GM18508 (cell line): Measurements from ENCODE around the gene DEFB127.
"Not testable (repeated sequence)": the region's sequence is repeated elsewhere in the genome, so short reads cannot be mapped to it uniquely, and the experiment has no call there.

ENCODE experiments used
- ATAC-seq: cut with Tn5 transposase; IDR thresholded peaks from one replicate; pipeline ENCODE4 v1.9.1; 2021; ENCODE audit warnings: moderate number of reproducible peaks; ENCODE audit not compliant: insufficient read depth, unreplicated experiment

DEFB127 gene

DNA sequence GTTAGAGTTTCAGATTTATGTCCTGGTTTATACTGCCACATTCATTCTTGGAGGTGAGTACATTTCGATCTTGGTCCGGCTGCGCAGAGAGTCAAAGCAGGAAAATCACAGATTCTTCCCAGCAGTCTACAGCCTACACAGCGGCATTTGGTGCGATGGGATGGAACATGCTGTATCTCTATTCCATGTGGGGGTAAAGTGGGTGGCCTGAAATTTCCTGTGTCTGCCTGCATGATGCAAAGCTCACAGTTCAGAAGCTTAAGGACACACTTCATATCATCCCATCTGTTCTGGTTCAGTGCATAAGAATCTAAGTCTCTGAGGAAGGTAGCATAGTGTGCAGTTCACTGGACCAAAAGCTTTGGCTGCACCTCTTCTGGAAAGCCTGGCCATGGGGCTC is at the start of gene DEFB127:
TSS of gene DEFB127 (plus strand) at position 301 of the 400 bp plus-strand sequence. CDS start at position 392, 91 bp downstream.
- no peak for ATAC-seq

GRCh38 chr20:112396-112795 is 44.9 kb upstream of the DEFB127 start:
- no peak for ATAC-seq

DNA sequence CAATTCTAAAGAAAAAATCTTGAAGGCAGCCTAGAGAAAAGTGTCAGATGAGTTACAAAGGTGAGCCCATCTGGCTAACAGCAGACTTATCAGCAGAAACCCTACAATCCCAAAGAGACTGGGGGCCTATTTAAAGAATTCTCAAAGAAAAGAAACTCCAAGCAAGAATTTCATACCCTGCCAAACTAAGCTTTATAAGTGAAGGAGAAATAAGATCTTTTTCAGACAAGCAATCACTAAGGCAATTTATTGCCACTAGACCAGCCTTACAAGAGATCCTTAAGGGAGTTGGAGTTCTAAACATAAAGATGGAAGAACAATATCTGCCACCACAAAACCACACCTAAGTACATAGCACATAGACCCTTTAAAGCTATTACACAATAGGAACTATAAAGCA is 39.7 kb upstream of the DEFB127 start:
- ATAC-seq, result no peak

DNA sequence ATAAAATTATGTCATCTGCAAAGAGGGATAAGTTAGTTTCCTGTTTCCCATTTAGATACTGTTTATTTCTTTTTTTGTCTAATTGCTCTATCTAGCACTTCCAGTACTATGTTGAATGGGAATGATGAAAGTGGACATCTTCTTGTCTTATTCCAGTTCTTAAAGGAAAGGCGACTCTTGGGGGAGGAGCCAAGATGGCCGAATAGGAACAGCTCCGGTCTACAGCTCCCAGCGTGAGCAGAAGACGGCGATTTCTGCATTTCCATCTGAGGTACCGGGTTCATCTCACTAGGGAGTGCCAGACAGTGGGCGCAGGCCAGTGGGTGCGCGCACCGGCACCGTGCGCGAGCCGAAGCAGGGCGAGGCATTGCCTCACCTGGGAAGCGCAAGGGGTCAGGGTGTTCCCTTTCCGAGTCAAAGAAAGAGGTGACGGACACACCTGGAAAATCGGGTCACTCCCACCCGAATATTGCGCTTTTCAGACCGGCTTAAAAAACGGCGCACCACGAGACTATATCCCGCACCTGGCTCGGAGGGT is 27.4 kb upstream of the DEFB127 start:
- ATAC-seq, result not testable (repeated sequence)

- no peak for ATAC-seq
These were observed 19.4 kb upstream of the DEFB127 start for GRCh38 chr20:137668-138490.

DNA sequence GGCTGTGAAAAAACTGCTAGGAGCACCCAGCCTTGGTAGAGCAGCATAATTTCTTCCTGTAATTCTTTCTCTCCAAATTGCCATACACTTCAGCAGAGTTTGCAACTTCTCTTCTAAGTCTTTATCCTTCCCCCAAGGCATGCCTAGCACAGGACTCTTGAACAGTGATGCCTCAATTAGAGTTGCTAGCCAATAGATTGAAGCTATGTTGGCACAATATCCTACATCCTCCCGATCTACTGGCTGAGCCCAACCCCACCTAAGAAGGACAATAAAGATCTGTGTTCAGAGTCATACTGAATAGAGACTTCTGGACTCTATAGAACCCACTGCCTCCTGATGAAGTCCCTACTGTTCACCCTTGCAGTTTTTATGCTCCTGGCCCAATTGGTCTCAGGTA is 15.0 kb upstream of the DEFB127 start, which contains the start of gene DEFB126:
TSS of gene DEFB126 (plus strand) at position 301 of the 400 bp plus-strand sequence. CDS start at position 340, 39 bp downstream.
- no peak for ATAC-seq

DNA sequence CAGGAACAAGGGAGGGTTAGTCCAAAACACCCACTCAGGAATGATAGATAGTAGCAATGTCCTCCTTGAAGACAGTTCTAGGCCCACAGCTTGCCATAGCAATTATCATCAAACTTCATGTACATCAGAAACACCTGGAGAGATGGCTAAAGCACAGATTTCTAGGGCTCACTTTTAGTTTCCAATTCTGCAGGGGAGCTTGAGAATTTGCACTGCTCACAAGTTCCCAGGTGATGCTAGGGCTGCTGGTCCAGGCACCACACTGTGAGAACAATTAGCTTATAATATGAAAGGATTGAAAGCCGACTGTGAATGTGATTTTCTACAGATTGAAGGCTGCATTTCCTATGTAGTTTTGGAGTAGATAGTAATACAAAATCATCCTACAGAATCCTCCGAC is 11.4 kb upstream of the DEFB127 start:
- ATAC-seq, result no peak

GRCh38 chr20:152131-152530 is 5.1 kb upstream of the DEFB127 start:
- no peak for ATAC-seq

- ATAC-seq, result no peak
These were observed 7.4 kb downstream of the DEFB127 start for GRCh38 chr20:164618-165017.

DNA sequence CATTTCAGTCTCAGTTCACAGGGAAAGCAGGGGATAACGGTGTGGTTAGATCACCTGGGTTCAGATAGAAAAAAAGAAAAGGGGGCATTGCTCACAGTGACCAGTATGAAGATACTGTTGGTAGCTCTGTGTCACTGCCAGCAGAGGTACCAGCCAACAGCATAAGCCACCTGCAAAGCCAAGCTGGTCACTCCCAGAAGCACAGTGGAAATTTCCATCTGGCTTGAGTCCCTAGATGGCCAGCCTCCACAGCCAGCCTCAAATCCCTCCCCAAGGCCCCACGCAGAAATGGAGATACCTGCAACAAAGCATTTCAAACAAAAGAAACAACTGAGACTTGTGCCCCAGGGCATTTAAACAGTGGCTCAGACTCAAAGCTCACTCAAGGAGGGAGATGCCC is 11.6 kb downstream of the DEFB127 start:
- no peak for ATAC-seq

DNA sequence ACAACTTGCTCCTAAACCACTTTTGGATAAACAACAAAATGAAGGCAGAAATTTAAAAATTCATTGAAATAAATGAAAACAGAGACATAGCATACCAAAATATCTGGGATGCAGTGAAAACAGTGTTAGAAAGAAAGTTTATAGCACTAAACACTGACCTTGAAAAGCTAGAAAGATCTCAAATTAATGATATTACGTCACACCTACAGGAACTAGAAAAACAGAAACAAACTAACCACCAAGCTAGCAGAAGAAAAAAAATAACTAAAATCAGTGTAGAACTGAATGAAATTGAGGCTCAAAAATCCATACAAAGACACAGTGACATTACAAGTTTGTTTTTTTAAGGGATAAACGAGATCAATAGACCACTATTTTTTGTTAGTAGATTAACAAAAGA is 27.0 kb downstream of the DEFB127 start:
- no peak for ATAC-seq

DNA sequence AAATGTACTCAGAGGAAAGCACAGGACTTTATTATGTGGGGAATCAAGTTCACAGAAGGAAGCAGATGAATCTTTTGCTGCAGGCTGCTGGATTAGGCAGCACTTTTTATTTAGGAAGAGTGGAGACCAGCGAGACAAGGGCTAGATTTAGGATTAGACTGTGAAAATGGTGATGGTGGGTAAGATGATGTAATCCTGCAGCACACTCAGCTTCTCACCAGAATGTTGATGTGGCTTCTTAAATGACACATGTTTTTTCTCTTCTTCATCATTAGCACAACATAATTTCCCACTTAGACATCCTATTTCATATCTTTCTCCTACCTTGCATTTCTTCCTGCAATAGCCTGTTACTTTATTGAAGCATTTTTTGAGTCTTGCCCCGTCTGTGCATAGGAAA is 30.5 kb downstream of the DEFB127 start:
- ATAC-seq, result no peak

- ATAC-seq, result no peak
These were observed 32.4 kb downstream of the DEFB127 start, which contains the start of gene DEFB128 for GRCh38 chr20:189611-190010. Gene DEFB128, minus strand, starts transcription at chr20:189711. Its CDS starts 88 bp downstream, at chr20:189623.

DNA sequence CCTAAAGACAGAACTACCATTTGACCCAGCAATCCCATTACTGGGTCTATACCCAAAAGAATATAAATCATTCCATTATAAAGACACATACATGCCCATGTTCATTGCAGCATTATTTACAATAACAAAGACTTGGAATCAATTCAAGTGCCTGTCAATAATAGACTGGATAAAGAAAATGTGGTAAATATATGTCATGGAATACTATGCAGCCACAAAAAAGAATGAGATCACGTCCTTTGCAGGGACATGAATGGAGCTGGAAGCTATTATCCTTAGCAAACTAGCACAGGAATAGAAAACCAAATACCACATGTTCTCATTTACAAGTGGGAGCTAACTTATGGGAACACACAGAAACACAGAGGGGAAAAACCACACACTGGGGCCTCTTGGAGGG is 41.0 kb downstream of the DEFB127 start:
- ATAC-seq, result no peak

DNA sequence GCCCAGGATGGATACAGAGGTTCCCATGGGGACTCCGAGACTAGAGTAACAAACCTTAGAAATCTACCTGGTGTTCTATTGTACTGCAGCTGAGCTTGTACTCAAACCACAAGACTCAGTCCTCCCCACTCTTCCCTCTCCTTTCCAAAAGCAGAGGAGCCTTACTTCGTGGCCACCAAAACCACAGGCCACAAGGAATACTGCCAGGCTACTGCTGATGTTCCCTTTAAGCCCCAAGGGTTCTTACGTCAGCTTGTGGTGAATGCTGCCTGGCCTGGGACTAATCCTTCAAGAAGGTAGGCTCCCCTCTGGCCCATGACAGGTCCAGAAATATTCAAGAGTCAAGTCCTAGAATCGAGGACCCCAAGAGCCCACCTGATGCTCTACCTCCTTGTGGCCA is 42.7 kb downstream of the DEFB127 start:
- no peak for ATAC-seq

DNA sequence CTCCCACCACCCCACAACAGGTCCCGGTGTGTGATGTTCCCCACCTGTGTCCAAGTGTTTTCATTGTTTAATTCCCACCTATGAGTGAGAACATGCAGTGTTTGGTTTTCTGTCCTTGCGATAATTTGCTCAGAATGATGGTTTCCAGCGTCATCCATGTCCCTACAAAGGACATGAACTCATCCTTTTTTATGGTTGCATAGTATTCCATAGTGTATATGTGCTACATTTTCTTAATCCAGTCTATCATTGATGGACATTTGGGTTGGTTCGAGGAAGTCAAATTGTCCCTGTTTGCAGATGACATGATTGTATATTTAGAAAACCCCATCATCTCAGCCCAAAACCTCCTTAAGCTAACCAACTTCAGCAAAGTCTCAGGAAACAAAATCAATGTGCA is 46.4 kb downstream of the DEFB127 start:
- not testable (repeated sequence) for ATAC-seq
